GM23338 (cell line): ENCODE results near the gene GLB1L.

Experiments used
- CREB1 ChIP-seq: fragments of 250-450 bp; sonication (Bioruptor Pico); IDR thresholded peaks from 2 replicates; pipeline ENCODE4 v1.5.0; 2020; ENCODE audit warnings: low read depth, mild to moderate bottlenecking, moderate library complexity
- CTCF ChIP-seq, 2 experiments: fragments of 200-600 bp in 1 of 2; sonication (generic) in 1 of 2; conservative IDR thresholded peaks; 2 replicates each; pipeline versions ENCODE4 v1.5.1 to v1.6.1; 2016 to 2017; ENCODE audit warnings: antibody characterized with exemption in 2 of 2, low read depth in 2 of 2, mild to moderate bottlenecking in 2 of 2, moderate library complexity in 1 of 2
- ETS1 ChIP-seq: IDR thresholded peaks from 2 replicates; pipeline ENCODE4 v1.6.1; 2016; ENCODE audit warnings: antibody characterized with exemption
- EZH2 ChIP-seq: fragments of 200-600 bp; sonication (generic); IDR thresholded peaks from one replicate; pipeline ENCODE4 v1.8.0; 2017; ENCODE audit warnings: antibody characterized with exemption, mild to moderate bottlenecking, low read depth; ENCODE audit not compliant: unreplicated experiment
- EZH2phosphoT487 ChIP-seq: fragments of 200-600 bp; sonication (generic); IDR thresholded peaks from one replicate; pipeline ENCODE4 v1.8.1; 2018; ENCODE audit warnings: antibody characterized with exemption; ENCODE audit not compliant: unreplicated experiment
- JUNB ChIP-seq: IDR thresholded peaks from one replicate; pipeline ENCODE4 v1.6.1; 2016; ENCODE audit warnings: antibody characterized with exemption; ENCODE audit not compliant: unreplicated experiment
- NANOG ChIP-seq: IDR thresholded peaks from 2 replicates; pipeline ENCODE4 v1.6.1; 2016; ENCODE audit warnings: antibody characterized with exemption, borderline replicate concordance
- POLR2AphosphoS5 ChIP-seq: IDR thresholded peaks from 2 replicates; pipeline ENCODE4 v1.6.1; 2016; ENCODE audit warnings: antibody characterized with exemption, low read depth
- REST ChIP-seq: IDR thresholded peaks from one replicate; pipeline ENCODE4 v1.6.1; 2018; ENCODE audit warnings: antibody characterized with exemption; ENCODE audit not compliant: unreplicated experiment
- STAT1 ChIP-seq: IDR thresholded peaks from one replicate; pipeline ENCODE4 v1.6.1; 2016; ENCODE audit warnings: antibody characterized with exemption; ENCODE audit not compliant: unreplicated experiment
- ZNF114 ChIP-seq: fragments of 250-450 bp; sonication (Bioruptor Pico); IDR thresholded peaks from 2 replicates; pipeline ENCODE4 v1.5.0; 2020; ENCODE audit warnings: mild to moderate bottlenecking, moderate library complexity

GRCh38 chr2:219215871-219216534 lies 29.2 kb downstream of the GLB1L start:
- TF ChIP-seq CTCF (conservative IDR thresholded peaks at IDR 0.05; ENCODE audit: low read depth in 2 of 2) (no peak), EZH2 (no peak), ETS1 (no peak), POLR2AphosphoS5 (no peak), EZH2phosphoT487 (no peak), CREB1 (CRISPR knock-in tag) (no peak), REST (no peak), STAT1 (no peak), JUNB (no peak), ZNF114 (CRISPR knock-in tag) (no peak), NANOG (no peak)
